GM20000 (cell line): Measurements from ENCODE around the gene KRTAP16-1.
"Not testable (repeated sequence)": the region's sequence is repeated elsewhere in the genome, so short reads cannot be mapped to it uniquely, and the experiment has no call there.

ENCODE experiments used
- DNase-seq: peaks from one replicate; pipeline ENCODE4 v3.0.0; 2012; ENCODE audit warnings: low spot score
- TF ChIP-seq, protein P1 (sequence below): IDR thresholded peaks from 2 replicates; pipeline ENCODE4 v1.5.1; 2012; ENCODE audit warnings: mild to moderate bottlenecking, control low read depth; ENCODE audit errors: extremely low read depth, missing control alignments

KRTAP16-1 gene, protein sequence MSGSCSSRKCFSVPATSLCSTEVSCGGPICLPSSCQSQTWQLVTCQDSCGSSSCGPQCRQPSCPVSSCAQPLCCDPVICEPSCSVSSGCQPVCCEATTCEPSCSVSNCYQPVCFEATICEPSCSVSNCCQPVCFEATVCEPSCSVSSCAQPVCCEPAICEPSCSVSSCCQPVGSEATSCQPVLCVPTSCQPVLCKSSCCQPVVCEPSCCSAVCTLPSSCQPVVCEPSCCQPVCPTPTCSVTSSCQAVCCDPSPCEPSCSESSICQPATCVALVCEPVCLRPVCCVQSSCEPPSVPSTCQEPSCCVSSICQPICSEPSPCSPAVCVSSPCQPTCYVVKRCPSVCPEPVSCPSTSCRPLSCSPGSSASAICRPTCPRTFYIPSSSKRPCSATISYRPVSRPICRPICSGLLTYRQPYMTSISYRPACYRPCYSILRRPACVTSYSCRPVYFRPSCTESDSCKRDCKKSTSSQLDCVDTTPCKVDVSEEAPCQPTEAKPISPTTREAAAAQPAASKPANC

DNA sequence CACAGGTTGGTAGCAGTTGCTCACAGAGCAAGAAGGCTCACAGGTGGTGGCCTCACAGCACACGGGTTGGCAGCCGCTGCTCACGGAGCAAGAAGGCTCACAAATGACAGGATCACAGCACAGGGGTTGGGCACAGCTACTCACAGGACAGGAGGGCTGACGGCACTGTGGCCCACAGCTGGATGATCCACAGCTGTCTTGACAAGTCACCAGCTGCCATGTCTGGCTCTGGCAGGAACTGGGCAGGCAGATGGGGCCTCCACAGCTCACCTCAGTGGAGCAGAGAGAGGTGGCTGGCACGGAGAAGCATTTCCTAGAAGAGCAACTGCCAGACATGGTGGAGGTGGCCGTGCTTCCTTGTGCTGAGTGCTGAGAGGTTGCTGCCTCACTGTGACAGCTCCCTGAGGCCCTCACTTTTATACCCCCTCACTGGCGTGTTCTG is at the start of gene KRTAP16-1:
KRTAP16-1 (minus strand) TSS at position 392 of the 442 bp plus-strand sequence; CDS start at position 336, 56 bp downstream.
- TF ChIP-seq, protein P1, sequence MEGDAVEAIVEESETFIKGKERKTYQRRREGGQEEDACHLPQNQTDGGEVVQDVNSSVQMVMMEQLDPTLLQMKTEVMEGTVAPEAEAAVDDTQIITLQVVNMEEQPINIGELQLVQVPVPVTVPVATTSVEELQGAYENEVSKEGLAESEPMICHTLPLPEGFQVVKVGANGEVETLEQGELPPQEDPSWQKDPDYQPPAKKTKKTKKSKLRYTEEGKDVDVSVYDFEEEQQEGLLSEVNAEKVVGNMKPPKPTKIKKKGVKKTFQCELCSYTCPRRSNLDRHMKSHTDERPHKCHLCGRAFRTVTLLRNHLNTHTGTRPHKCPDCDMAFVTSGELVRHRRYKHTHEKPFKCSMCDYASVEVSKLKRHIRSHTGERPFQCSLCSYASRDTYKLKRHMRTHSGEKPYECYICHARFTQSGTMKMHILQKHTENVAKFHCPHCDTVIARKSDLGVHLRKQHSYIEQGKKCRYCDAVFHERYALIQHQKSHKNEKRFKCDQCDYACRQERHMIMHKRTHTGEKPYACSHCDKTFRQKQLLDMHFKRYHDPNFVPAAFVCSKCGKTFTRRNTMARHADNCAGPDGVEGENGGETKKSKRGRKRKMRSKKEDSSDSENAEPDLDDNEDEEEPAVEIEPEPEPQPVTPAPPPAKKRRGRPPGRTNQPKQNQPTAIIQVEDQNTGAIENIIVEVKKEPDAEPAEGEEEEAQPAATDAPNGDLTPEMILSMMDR: no peak
- DNase-seq: no peak

DNA sequence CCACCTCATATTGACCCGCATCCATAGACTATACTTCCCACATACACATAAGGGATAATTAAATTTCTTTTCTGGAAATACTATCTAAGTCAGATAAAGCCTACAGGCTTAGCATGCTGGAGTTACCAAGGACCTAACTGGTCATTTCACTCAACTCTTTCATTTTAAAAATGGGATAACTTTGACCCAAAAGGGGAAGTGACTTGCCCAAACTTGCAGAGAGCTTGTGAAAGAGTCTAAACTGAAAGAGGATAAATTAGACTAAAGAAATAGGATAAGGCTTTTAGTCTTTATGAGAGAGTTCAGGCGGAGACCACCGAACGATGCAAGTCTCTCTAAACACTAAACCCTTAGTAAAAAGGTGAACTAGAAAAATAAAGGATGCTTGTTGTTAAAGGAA is 45.4 kb upstream of the KRTAP16-1 start:
- DNase-seq: no peak
- TF ChIP-seq, protein P1: no peak

DNA sequence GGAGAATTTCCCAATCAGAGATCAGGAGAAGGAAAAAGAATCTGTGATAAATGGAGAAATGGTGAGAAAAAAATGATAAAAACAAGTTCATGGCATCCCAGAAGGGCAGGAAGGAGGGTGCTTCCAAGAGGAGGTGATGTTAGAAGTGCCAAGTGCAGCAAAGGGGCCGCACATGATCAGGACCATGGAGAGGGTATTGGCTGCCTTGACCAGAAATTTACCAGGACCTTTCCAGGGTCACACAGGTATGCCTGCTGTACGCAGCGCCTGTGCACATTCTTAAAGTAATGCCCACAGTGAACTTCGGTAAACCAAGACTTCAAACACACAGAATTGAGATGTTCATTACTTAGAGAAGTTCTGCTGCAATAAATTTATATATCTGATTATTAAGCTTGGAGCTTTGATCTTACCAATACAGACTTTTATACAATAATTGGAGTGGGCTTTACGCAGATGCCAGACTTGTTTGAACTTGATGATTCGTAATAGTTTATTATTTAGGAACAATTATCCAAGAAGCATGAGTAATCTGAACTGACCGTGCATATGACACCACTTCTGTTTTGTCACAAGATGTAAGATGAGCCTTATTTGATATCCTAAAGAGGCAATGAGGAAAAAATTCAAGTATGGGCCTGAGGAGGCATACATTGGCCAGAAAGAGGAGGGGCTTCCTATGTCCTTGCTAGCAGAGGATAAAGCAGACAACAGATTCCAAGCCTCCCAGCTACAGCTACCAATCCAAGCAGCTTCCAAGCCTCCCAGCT is 43.7 kb upstream of the KRTAP16-1 start:
- no peak for DNase-seq
- TF ChIP-seq, protein P1: no peak

DNA sequence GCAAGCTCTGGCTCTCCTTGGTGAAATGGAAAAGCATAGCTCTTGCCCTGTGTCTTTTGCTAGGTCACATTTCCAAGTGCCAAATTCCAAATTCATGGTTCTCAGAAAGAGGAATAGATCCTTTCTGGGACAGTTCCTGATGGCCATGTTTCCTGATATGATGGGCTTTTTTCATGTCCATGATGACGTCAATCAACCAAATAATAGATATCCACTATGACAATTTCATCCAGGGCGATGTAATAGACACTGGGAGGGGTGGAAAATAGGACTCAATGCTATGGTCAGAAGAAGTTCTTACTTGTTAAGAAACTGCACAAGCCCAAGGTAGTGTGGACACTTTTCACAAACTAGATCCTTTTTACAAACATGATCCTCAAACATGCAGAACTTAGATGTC is 42.1 kb upstream of the KRTAP16-1 start:
- TF ChIP-seq, protein P1: no peak
- DNase-seq: no peak

DNA sequence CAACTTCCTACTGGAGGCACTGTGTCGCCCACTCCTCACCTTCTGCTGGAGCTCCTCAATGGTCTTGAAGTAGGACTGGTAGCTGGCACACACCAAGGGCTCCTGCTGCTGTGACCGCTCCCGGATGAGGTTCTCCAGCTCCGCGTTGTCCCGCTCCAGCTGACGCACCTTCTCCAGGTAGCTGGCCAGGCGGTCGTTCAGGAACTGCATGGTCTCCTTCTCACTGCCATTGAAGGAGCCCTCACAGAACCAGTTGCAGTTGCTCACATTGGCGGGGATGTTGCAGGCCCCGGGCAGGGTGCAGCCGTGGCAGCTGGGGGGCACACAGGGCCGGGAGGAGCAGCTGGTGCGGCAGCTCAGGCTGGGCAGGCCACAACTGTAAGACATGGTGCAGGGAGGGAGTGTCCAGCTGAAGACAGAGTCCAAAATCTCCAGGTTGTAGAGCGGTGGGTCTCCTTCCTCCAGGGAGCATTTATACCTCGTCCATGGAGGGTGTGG is 41.3 kb upstream of the KRTAP16-1 start, which contains the start of gene KRT33A:
KRT33A (minus strand) TSS at position 448 of the 498 bp plus-strand sequence; CDS start at position 387, 61 bp downstream.
- DNase-seq: not testable (repeated sequence)

DNA sequence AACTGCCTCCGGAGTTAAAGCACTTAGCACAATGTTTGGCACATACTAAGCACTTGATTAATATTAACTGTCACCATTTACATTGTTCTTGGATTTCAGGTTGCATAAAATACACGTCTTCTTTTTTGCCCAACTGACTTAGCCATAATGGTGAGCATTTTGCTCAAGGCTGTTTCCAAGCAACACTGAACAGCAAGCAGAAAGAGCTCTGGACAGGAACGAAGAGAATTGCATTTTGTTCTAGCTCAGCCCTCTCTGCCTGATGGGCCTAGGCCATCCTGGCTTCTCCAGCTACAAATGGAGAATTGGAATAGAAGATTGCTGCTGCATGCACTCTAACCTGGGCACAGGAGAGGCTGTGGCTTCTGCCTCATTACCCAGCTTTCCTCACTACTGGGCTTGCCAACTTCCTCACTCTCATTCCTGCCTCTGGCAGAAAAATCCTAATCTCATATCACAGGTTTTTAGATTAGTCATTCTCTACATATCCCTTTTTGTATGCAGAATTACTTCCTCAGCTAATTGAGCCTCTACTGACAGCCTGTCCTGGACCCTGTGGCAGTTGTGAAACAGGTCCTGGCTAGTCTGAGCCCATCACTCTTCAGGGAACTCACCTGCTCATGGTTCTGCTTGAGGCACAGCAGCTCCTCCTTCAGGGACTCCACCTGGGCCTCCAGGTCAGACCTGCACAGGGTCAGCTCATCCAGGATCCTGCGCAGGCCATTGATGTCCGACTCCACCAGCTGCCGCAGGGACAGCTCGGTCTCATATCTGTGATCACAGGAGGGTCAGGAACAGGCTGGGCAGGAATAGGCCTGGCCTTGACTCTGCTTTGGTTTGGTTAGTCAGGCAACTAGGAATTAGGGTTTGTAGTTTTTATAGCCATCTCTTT is 39.0 kb upstream of the KRTAP16-1 start:
- DNase-seq: no peak
- TF ChIP-seq, protein P1: no peak

DNA sequence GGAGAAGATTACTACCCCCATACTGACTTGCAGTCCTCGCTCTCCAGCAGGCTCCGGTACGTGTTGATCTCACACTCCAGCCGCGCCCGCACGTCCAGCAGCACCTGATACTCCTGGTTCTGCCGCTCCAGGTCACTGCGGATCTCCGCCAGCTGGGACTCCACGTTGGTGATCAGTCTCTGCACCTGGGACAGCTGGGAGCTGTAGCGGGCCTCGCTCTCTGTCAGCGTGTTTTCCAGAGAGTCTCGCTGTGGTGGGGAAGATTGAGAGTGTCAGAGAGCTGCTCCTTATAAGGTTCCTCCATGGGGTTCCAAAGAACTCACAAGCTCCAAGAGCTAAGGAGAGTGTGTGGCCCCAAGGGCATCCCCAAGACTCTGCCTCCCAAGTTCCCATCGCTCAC is 37.3 kb upstream of the KRTAP16-1 start:
- not testable (repeated sequence) for DNase-seq
